Adrenal gland (tissue), 12 donors: ENCODE results near the gene MOB3B. TPM values are rescaled to one million over a fixed set of nuclear protein-coding genes. Genes with fewer than 3 reads are reported as not detected.

Experiments
- DNase-seq, 7 donors: peaks; one replicate each; pipeline ENCODE4 v3.0.0-alpha.2; 2019 to 2020
- H3K27ac ChIP-seq, 5 donors: fragments of 200-600 bp; sonication (generic) in 4 of 5; 1 replicate in 3 of 5; 2 replicates in 2 of 5; pipeline versions ENCODE4 v1.5.1 to v1.8.0; 2016 to 2020; ENCODE audit warnings: mild to moderate bottlenecking in 1 of 5
- H3K27me3 ChIP-seq: fragments of 200-600 bp; 2 replicates; pipeline ENCODE4 v1.8.0; 2021
- H3K36me3 ChIP-seq, 2 donors: fragments of 200-600 bp; replicated peaks in 1 of 2; 1 replicate in 1 of 2; 2 replicates in 1 of 2; pipeline versions ENCODE4 v1.5.1 to v1.8.0; 2018 to 2022
- H3K4me1 ChIP-seq, 2 donors: fragments of 200-600 bp; replicated peaks in 1 of 2; 1 replicate in 1 of 2; 2 replicates in 1 of 2; pipeline versions ENCODE4 v1.5.1 to v1.8.0; 2018 to 2021
- H3K4me3 ChIP-seq, 4 donors: fragments of 200-600 bp; sonication (generic) in 3 of 4; one replicate each; pipeline ENCODE4 v1.5.1; 2016 to 2018
- H3K9me3 ChIP-seq, 3 donors: fragments of 200-600 bp; sonication (generic) in 1 of 3; replicated peaks in 1 of 3; 1 replicate in 2 of 3; 2 replicates in 1 of 3; pipeline versions ENCODE4 v1.5.1 to v1.8.0; 2016 to 2021
- POLR2A ChIP-seq, 2 donors: fragments of 450-650 bp; IDR thresholded peaks; one replicate each; pipeline ENCODE4 v1.6.1; 2017; ENCODE audit warnings: antibody characterized with exemption in 2 of 2, mild to moderate bottlenecking in 2 of 2, moderate library complexity in 1 of 2
- WGBS, 4 donors: extraction: QIAGEN DNeasy Blood & Tissue Kit in 2 of 4; methylation state at CpG; one replicate each; pipeline versions ENCODE4 v1.1.5 to v1.1.7; 2013 to 2017; 5-methylcytosine and 5-hydroxymethylcytosine counted together
- intact Hi-C, 2 donors: fragments of 100-400 bp; cut with DNase I; formaldehyde crosslinking; loops; one replicate each; pipeline versions ENCODE4 v1.14.1 to v1.15.0; 2022 to 2023
- polyA plus RNA-seq, 3 donors: library from polyadenylated mRNA; stranded (reverse); fragments of 200-250 nt in 2 of 3; fragments of 350-450 nt in 1 of 3; fragmentation: Illumina TruSeq in 1 of 3; extraction: RNeasy Lipid Tissue Mini Kit (QIAGEN cat#74804) in 1 of 3; gene quantifications; one replicate each; pipeline ENCODE4 v1.2.3, GENCODE V29; 2013 to 2014
- total RNA-seq, 9 donors: library from RNA; depleted of rRNA in 4 of 9; stranded (reverse); fragments of >200 nt in 4 of 9; fragments of 120-200 nt in 1 of 9; fragmentation: NEBNext Ultra II Directional in 1 of 9; extraction: Animal tissue kit (Norgen Biotek cat#: 25700) in 1 of 9; gene quantifications; one replicate each; pipeline versions ENCODE4 v1.1.0 to v1.2.4, GENCODE V29; 2013 to 2023
- TF ChIP-seq, protein P1 (sequence below), 6 experiments: fragments of 450-650 bp in 4 of 6; fragments of 200-600 bp in 2 of 6; sonication (generic) in 1 of 6; IDR thresholded peaks; 1 replicate in 5 of 6; 2 replicates in 1 of 6; pipeline versions ENCODE4 v1.5.1 to v1.8.0; 2016 to 2021; ENCODE audit warnings: antibody characterized with exemption in 6 of 6, mild to moderate bottlenecking in 2 of 6, moderate library complexity in 1 of 6
- donor health status: healthy with polysubstance abuse.
- donor health status: Bipolar disorder and iron deficiency.
- donor health status: DM: yes; HTN: yes; CAD: no.
- donor health status: DM: no; HTN: no; CAD: no.
- donor health status: DM: no; HTN: no; CAD: no.
- donor health status: DM: yes; HTN: yes; CAD: no.

The MOB3B gene
- total and polyA plus RNA-seq, 12 donors = 1.3 to 9.0 (median 3.4) TPM

DNA sequence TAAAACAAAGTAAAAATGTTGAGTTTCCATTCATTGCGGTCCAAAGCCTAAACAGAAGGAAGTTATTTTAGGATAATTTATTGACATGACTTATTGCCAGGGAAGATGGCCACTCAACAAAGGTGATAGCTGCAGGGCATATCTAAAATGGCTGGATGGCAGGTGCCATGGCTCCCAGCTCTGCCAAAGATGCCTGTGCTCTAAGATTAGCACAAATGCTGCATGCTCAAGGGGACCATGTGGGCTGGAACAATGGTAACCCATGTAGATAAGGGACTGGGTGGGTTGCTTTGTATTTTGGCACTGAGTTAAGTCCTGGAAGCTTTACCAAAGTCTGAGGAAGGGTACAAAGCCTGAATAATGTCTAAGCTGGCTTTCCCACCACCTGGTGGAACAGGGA, 101.1 kb downstream of the MOB3B start:
- peaks cover 0 to 15% of the 10 kb centered on the region in 2 donors for H3K4me1 ChIP-seq
- no peak overlapping the region for H3K27ac ChIP-seq
- no peaks in the 10 kb centered on the region for H3K9me3 ChIP-seq
- H3K36me3 ChIP-seq = no peaks in the 10 kb centered on the region
- intact Hi-C loops = no loop called here
- no peak for DNase-seq
- WGBS, 4 donors = 88 to 100% (median 96%) methylated on average over 1 of the region's 1 CpG
- no peaks in the 10 kb centered on the region for H3K27me3 ChIP-seq
- no peak overlapping the region for H3K4me3 ChIP-seq
- TF ChIP-seq, protein P1, sequence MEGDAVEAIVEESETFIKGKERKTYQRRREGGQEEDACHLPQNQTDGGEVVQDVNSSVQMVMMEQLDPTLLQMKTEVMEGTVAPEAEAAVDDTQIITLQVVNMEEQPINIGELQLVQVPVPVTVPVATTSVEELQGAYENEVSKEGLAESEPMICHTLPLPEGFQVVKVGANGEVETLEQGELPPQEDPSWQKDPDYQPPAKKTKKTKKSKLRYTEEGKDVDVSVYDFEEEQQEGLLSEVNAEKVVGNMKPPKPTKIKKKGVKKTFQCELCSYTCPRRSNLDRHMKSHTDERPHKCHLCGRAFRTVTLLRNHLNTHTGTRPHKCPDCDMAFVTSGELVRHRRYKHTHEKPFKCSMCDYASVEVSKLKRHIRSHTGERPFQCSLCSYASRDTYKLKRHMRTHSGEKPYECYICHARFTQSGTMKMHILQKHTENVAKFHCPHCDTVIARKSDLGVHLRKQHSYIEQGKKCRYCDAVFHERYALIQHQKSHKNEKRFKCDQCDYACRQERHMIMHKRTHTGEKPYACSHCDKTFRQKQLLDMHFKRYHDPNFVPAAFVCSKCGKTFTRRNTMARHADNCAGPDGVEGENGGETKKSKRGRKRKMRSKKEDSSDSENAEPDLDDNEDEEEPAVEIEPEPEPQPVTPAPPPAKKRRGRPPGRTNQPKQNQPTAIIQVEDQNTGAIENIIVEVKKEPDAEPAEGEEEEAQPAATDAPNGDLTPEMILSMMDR (IDR thresholded peaks at IDR 0.05) = no peak
- no peak for TF ChIP-seq POLR2A (IDR thresholded peaks at IDR 0.05)

DNA sequence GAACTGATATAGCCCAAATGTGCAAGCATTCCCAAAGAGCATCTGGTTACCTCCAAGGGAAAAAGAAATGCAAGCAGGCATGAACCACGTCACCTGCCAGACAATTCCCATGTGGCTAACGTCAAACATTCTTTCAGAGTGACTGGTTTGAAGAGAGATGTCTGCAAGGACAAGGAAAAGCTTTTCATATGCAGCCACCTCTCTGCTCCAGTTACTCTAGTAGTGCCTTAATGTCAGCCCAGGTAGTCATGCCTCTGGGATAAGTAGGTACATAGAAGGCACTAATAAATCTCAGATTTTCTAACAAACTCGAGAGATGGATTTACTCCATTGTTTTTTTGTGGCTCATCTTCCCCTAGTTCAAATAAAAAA, 102.4 kb downstream of the MOB3B start:
- intact Hi-C loops = no loop called here
- H3K27ac ChIP-seq = no peak overlapping the region
- no peak overlapping the region for H3K4me3 ChIP-seq
- no peak for TF ChIP-seq POLR2A (IDR thresholded peaks at IDR 0.05)
- TF ChIP-seq, protein P1 (IDR thresholded peaks at IDR 0.05) = no peak
- no peaks in the 10 kb centered on the region for H3K36me3 ChIP-seq
- 71 to 91% (median 81%) methylated on average over 3 of the region's 3 CpGs for WGBS, 4 donors
- H3K27me3 ChIP-seq = no peaks in the 10 kb centered on the region
- no peak for DNase-seq
- H3K9me3 ChIP-seq = no peaks in the 10 kb centered on the region
- peaks cover 0 to 2% of the 10 kb centered on the region in 2 donors for H3K4me1 ChIP-seq

DNA sequence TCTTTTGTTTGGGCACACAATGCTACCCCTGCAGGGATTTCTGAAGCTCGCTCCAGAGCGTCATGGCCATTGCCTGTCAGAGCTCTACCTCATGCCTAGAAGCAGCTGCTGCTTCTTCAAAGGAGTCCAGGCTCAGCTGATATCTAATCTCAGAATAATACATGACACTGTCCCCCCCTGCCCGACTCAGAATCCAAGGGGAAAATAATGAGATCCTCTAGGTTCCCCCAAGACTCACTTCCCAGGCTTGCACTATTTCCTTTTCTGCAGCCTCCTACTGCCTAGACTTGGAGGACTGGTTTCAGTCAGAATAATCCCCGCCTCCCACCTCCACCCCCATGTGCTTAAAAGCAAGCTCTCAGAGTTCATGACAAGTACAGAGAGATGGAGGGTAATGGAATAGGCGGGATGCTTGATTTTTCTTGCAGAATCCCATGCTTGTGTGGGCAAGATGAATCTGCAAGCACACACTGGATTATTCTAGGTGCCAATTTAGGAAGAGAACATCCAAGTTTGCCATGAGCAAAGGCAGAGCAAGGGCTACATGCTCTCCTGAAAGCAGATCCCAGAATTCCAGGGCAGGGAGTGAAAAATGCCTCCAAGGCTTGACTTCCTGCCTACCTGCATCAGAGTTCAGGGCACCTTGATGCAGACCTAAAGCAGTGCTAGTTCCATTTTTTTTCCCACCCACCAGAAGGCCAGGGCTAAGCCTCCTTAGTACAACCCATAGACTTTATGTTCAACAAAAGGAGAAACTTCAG, 102.9 kb downstream of the MOB3B start:
- Histone ChIP-seq H3K27me3 (no peaks in the 10 kb centered on the region), H3K36me3 (no peaks in the 10 kb centered on the region), H3K9me3 (no peaks in the 10 kb centered on the region), H3K4me1 (no peaks in the 10 kb centered on the region), H3K27ac (no peak overlapping the region), H3K4me3 (no peak overlapping the region)
- no peak for TF ChIP-seq POLR2A (IDR thresholded peaks at IDR 0.05)
- TF ChIP-seq, protein P1 (IDR thresholded peaks at IDR 0.05) = no peak
- DNase-seq = no peak
- 84 to 89% (median 89%) methylated on average over 5 of the region's 5 CpGs for WGBS, 4 donors
- intact Hi-C loops = no loop called here

DNA sequence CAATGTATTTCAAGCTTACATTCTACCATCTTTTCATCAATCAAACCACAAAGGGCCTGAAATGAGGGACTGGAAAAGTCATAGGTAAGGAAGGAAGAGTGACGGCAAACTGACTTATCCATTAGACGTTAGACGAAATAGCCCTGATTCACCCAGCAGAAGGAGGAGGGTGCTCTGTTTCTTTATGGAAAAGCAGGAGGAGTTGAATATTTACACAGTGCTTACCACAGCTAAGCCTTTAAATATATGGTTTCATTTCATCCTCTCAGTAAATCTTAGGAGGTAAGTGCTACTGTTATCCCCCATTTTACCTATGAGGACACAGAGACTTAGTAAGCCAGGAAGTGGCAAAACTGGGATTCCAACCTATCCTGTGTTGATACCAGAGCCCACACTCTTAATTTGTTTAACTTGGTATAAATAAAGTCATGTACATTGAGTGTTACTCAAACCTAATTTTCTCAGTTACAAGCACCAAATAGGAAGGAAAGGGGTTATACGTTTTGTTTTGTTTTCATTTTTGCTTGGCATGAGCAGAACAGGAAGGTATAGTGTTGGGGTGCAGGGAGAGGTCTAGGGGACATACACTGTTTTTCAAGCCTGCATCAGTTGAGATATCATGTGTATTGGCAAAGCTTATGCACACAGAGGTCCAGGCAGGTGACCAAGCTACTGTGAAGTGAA, 103.6 kb downstream of the MOB3B start:
- no peak overlapping the region for H3K4me3 ChIP-seq
- no peaks in the 10 kb centered on the region for H3K36me3 ChIP-seq
- no peak overlapping the region for H3K27ac ChIP-seq
- intact Hi-C loops = no loop called here
- H3K9me3 ChIP-seq = no peaks in the 10 kb centered on the region
- DNase-seq = no peak
- WGBS, 4 donors = 64 to 85% (median 71%) methylated on average over 4 of the region's 4 CpGs
- H3K27me3 ChIP-seq = no peaks in the 10 kb centered on the region
- no peaks in the 10 kb centered on the region for H3K4me1 ChIP-seq
- no peak for TF ChIP-seq POLR2A (IDR thresholded peaks at IDR 0.05)
- TF ChIP-seq, protein P1 (IDR thresholded peaks at IDR 0.05) = no peak
